ENCODE results near the gene UQCRC1.

UQCRC1 gene

DNA sequence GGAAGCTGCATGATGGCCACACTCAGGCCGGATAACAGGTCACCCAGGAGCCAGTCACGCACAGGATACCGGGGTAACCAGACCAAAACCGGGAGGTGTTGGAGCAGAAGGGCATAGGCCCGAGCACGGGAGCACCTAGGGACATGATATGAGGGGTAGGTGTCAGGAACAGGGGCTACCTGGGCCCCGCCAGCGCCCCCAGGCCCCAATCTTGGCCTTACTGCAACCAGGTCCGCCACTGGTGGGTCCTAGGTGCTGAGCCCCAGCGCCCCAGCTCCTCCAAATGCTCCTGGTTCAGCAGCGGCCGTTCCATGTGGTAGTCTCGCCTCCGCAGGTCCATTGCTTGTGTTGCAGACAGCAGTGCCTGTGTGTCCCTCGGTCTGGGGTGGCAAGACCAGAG lies 23.8 kb upstream of the UQCRC1 start:
- no peak for DNase-seq

DNA sequence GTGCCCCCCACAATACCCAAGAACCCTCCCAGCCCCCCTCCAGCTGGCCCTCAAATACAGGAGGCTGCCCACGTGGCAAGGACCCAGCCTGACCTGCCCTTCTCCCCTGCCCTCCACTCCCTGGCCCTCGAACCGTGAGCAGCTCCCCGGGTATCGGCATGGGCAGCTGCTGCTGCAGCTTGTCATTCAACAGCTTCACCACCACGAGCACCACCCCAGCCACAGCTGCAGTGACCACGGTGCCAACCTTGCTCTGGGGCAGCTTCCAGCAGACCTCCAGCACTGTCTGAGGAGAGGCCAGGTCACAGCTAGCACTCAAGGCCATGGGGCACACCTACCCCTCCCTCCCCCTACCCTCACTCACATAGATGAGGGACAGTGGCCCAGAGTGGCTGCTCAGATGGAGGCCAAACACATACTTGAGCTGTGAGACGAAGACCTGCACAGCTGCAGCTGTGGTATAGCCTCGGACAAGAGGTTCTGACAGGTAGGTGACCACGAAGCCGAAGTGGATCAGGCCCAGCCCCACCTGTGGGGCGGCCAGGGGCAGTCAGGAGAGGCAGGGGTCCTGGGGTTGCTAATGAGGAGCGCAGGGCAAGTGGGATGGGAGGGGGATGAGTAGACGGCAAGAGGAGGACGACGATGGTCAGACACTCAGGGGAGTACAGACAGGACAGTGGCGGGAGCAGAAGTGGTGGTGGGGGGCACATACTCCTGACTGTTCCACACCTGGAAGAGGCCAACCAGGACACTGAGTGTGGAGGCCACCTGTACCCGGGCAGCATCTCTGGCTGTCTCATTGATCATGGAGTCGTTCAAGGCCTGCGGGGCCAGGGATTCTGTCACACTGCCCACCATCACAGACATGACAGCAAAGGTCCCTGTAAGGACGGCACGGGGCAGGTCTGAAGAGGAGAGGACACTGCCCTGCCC lies 22.3 kb upstream of the UQCRC1 start:
- DNase-seq = no peak

DNA sequence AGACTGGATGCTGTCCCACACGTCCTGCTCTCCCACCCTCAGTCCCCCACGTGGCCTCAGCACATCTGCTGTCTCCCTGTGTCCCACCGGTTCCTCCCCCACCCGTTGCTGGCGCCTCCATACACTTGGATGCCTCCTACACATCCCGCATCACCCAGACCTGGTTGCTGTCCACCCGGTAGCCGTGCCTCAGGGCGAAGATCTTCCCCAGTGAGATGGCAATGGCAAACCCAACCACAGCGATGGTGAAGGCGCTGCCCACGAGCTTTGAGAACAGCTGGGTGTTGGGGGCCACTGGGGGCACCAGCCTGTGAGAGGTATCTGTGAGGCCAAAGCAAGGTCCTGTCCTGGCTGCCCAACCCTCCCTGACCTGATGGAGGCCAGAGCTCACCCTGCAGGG lies 21.4 kb upstream of the UQCRC1 start:
- no peak for DNase-seq

DNA sequence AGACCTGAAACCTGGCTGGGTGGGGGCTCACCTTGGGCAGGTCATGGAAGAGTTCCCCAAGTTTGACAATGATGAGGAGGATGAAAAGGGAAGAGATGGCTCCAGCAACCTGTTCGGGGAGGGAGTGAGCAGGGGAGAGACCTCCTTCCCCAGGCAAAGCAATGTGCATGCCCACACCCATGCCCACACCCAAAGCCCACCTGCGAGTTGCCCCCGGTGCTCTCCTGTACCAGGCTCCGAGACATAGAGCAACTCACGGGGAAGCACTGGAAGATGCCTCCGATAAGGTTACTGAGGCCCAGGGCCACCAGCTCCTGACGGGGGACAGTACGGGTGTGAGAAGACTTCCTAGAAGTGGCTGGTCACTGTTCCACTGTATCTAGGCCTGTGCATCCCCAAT lies 21.0 kb upstream of the UQCRC1 start:
- DNase-seq = no peak

- DNase-seq = no peak
Observed at GRCh38 chr3:48629894-48630293, 20.4 kb upstream of the UQCRC1 start.

GRCh38 chr3:48628277-48629017 lies 19.0 kb upstream of the UQCRC1 start:
- DNase-seq = no peak

GRCh38 chr3:48625600-48625999 lies 16.2 kb upstream of the UQCRC1 start:
- DNase-seq = no peak

DNA sequence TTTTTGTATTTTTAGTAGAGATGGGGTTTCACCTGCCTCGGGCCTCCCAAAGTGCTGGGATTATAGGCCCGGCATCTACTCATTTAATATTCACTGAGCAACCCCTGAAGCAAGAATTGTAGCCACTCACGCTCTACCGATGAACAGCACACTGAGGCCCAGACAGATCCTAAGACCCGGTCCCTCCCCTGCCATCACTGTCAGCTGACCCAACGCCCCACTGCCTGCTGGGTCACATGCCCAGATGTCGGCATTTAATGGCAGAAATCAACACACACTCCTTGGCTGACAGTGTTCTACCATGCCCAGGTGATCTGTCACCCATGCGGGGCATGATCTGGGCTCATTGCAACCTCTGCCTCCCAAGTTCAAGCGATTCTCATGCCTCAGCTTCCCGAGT lies 15.3 kb upstream of the UQCRC1 start:
- no peak for DNase-seq

GRCh38 chr3:48623851-48624547 lies 14.6 kb upstream of the UQCRC1 start:
- DNase-seq = no peak

- DNase-seq = no peak
Observed at GRCh38 chr3:48621461-48621869, 12.0 kb upstream of the UQCRC1 start, which contains the start of gene TMEM89. Gene TMEM89, minus strand, starts transcription at chr3:48621769. Its CDS starts 13 bp downstream, at chr3:48621756.

DNA sequence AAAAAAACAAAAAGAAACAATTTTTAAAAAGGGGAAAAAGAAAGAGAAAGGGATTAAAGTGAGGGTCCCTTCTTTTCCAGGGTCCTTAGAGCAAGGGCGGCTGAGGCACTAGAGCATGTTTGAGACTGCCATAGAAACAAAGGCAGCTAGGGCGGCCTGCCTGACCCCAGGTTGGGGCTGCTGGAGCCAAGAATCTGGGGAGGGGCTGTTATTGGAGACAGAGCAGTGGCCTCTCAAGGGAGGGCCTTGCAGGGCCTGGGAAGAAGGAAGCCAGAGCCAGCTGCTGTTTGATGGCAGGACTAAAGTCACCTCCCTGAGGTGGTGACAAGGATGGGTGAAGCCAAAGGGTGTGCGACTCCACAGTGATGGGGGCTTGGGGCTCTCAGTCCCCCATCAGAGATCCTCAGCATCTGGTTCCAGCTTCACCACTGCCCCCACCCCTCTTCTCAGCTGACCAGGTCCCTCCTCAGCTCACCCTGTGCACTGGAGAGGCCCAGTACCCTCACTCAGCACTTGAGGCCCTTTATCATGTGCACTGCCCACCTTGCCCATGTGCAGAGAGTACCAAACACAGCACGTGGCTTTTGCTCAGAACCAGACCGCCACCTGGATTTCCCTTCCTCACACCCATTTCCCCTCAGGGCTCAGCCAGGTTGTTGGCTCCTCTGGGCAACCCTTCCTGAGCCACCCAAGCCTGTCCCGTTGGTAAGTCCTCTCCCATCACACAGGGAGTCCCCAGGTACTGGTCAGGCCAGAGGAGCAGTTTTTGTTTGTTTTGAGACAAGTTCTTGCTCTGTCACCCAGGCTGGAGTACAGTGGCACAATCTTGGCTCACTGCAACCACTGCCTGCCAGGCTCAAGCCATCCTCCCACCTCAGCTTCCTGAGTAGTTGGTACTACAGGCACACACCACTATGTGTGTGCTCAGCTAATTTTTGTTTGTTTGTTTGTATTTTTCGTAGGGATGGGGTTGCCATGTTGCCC lies 10.4 kb upstream of the UQCRC1 start:
- DNase-seq = no peak

DNA sequence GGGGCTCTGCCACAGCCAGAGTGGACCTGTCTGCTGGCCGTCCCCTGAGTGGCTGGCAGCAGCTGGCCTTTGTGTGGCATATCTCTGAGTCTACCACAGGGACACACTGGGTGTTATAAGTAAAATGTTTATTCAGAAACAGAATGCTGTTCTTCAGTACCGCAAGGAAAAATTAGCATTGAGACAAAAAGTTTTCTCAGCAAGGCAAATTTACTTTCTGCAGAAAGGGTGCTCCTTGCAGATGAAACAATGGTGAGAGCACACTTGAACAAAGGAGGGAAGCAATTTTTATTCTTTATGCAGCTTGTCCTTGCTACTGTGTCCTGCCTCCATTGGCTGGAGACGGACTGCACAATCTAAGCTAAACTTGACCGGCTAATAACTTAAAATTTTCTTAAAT lies 8.1 kb upstream of the UQCRC1 start:
- no peak for DNase-seq

DNA sequence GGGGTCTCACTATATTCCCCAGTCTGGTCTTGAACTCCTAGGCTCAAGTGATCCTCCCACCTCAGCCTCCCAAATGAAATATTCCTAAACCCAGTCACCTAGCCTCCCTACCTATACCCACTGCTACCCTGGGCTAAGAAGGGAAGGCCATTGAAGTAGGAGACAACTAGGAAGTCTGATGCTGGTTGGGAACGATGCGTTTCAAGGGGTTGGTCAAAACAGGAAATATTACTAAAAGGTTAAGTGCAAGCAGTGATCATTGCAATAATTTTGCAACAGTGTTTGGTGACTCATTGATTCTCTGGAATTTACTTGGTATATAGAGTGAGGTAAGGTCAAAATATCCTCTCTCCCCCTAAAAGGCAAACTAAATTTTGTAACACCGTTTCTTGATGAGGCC lies 4.6 kb upstream of the UQCRC1 start:
- peak; percentile 26 to 36 for DNase-seq

- no peak for DNase-seq
Observed at GRCh38 chr3:48612309-48612708, 2.9 kb upstream of the UQCRC1 start.

GRCh38 chr3:48607519-48607918 lies 1.9 kb downstream of the UQCRC1 start:
- DNase-seq = peak; percentile 31 to 54

GRCh38 chr3:48601622-48601994 lies 7.8 kb downstream of the UQCRC1 start:
- DNase-seq = no peak

GRCh38 chr3:48600711-48601621 lies 8.5 kb downstream of the UQCRC1 start:
- no peak for DNase-seq

GRCh38 chr3:48599509-48600285 lies 9.7 kb downstream of the UQCRC1 start:
- DNase-seq = no peak

DNA sequence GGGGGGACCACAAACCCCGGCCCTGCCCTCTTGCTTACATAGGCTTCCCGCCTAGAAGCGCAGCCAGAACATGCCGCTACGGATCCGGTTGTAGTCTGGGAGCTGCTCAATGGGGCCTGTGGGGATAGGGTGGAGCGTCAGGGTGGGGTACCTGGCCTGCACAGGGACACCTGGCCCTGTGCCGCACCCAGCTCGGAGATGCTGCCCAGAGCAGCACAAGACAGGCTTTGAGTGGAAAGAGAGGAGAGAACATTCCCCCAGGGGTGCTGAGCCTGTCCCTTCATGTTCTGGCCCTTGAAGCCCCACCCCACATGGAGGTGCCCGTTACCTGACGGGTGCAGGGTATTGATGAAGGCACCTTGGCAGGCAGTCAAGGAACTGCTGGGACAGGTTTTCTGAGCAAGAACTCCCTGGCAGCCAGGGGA lies 10.4 kb downstream of the UQCRC1 start:
- no peak for DNase-seq

Data from activated CD4-positive, alpha-beta T cell treated with anti-CD3 and anti-CD28 coated beads, Interleukin-2, amount 50 U/mL, for 48 hours (primary cell).